Tibial nerve (tissue), 3 donors: ENCODE measurements around the gene MKI67.

Source experiments
- CTCF ChIP-seq, 5 experiments: fragments of 200-600 bp in 3 of 5; fragments of 450-650 bp in 2 of 5; sonication (generic) in 3 of 5; IDR thresholded peaks; one replicate each; pipeline ENCODE4 v1.5.1; 2016 to 2019; ENCODE audit warnings: antibody characterized with exemption in 5 of 5, mild to moderate bottlenecking in 3 of 5, moderate library complexity in 2 of 5
- POLR2A ChIP-seq, 2 donors: fragments of 450-650 bp; IDR thresholded peaks; one replicate each; pipeline ENCODE4 v1.6.1; 2017; ENCODE audit warnings: antibody characterized with exemption in 2 of 2, mild to moderate bottlenecking in 2 of 2, moderate library complexity in 2 of 2

DNA sequence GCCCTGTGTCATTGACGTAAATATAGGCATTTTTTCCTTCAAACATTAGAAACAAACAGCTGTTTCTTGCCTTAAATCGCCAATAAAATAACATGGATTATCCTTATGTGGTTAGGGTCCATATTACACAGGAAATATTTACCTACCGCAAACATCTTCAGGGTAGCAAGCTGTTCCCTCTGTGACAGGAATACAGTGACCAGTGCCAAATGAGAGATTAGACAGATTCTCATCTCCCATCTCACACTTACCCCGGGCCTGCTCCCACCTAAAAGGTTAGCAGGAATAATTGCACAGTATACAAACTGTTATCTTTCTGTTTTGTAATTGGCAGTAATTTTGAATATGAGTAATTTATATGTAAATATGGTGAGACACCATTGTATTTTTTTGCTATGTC lies 16.5 kb downstream of the MKI67 start:
- no peak for TF ChIP-seq POLR2A (IDR thresholded peaks at IDR 0.05)
- no peak for TF ChIP-seq CTCF (IDR thresholded peaks at IDR 0.05)
